ENCODE measurements around the gene PCIF1.
A peak's percentile ranks its signal among the peaks of the same experiment; 100 is the strongest.
"Not testable (repeated sequence)": the region's sequence is repeated elsewhere in the genome, so short reads cannot be mapped to it uniquely, and the experiment has no call there.

Gene PCIF1

DNA sequence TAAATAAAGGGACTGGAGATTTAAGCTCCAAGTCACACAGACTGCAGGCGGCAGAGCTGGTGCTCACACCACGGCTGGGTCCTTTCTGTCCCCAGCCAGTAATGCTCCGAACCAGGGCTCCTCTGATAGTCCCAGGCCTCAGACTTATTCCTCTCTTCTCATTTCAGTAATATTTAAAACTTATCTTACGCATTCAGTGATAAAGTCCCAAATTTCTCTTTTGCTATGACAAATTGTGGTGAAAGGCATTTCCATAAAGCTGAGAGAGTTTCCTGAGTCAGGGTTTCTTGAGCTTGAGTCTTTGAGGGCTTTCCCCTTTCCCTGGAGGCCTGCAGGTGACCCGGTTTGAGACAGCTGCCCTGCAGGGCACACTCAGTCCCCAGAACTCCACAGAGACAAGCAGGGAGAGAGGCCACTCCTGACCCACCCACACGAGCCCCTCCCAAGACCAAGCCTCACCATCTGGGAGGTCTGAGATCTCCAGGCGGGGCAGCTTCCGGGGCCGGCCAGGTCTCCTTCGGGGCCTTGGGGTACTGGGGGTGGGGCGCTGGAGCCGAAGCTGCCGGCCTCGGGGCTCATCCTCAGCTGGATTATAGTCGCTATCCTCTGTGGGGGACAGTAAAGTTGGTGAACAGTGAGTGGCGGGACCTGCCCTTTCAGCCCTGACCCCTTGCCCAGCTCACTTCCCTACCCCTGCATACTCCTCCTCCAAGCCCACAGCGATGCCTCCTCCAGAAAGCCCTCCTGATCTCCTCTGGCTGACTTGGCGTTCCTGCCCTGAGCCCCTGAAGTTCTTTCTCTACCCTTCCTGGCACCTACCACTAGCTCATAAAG lies 30.9 kb downstream of the PCIF1 start:
- DNase-seq (ENCODE audit: low read depth in 4 of 4, low spot score in 1 of 4) = no peak

DNA sequence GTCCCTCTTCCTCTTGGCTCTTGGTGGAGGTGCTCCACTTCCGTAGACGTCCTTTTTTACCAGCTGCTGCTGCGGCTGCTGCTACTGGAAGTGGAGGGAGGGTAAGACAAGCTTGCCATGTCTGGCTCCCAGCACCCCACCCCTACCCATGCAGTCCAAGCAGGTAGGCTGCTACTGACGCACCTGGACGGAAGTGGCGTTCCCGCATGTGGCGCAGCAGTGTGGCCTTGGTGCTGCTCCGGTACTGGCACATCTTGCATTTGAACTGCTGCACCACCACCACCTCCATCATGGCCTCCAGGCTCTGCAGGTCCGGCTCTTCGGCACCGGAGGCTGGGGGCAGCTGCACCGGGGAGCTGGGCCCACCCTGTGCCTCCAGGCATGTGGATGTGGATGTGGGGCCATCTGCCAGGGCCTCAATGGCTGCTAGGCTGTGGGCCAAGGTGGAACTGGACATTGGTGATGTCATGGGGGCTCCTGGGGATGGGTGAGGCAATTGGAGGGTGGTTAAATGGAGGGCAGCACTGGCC lies 33.1 kb downstream of the PCIF1 start:
- no peak for DNase-seq (ENCODE audit: low read depth in 4 of 4, low spot score in 1 of 4)

DNA sequence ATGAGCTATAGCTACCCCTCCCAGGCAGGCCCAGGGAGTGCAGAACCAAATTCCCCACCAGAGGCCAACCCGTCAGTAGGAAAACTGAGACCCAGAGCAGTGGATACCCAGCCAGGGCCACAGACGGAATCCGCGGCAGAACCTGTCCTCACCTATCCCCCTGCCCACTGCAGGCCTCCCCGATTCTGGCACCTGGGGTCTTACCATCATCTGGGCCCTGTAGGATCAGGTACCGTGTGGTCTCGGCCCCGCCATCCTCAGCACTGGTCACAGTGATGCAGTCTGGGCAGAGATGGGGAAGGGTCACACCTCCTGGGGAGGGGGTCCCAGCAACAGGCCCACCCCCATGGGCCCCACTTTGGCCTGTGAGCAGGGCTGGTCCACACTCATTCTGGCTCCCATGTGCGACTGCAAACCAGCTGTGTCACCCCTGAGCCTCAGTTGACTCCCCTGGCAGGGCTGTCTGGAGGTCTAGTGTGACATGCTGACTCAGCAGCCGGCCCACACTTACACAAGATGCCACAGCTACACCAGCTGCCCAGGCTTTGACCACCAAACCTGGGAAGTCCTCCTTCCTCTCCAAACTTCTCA lies 33.7 kb downstream of the PCIF1 start:
- no peak for DNase-seq (ENCODE audit: low read depth in 4 of 4, low spot score in 1 of 4)

DNA sequence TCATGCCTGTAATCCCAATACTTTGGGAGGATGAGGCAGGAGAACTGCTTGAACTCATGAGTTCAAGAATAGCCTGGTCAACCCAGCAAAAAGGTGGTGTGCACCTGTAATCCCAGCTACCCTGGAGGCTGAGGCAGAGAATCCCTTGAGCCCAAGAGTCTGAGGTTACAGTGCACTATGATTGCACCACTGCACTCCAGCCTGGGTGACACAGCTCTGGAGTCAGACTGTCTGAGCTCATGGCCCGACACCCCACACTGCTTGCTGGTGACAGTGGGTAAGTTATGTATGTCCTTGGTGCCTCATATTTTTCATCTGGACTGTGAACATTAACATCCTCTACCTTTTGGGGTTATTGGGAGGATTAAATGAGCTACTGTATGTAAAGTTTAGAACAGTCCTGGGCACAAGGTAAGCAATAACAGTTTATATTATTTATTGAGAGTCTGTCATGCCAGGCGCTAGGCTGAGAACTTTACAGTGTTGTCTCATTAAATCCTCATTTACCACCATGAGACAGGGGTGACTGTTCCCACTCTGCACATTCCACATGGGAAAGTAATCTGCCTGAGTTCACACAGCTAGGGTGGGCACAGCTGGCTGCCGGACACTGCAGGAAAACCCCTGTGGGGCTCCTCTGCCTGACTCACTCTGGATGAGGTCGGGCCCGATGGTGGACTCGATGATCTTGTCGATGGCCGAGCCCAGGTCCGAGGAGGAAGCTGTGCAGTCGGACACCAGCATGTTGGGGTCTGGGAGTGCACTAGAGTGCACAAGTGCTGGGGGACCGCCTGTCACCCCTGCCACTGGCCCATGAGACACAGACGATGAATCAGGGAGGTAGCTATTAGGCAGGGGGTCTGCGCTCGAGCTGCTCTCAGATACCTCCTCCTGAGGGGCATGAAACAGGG lies 34.6 kb downstream of the PCIF1 start:
- no peak for DNase-seq (ENCODE audit: low read depth in 4 of 4, low spot score in 1 of 4)

DNA sequence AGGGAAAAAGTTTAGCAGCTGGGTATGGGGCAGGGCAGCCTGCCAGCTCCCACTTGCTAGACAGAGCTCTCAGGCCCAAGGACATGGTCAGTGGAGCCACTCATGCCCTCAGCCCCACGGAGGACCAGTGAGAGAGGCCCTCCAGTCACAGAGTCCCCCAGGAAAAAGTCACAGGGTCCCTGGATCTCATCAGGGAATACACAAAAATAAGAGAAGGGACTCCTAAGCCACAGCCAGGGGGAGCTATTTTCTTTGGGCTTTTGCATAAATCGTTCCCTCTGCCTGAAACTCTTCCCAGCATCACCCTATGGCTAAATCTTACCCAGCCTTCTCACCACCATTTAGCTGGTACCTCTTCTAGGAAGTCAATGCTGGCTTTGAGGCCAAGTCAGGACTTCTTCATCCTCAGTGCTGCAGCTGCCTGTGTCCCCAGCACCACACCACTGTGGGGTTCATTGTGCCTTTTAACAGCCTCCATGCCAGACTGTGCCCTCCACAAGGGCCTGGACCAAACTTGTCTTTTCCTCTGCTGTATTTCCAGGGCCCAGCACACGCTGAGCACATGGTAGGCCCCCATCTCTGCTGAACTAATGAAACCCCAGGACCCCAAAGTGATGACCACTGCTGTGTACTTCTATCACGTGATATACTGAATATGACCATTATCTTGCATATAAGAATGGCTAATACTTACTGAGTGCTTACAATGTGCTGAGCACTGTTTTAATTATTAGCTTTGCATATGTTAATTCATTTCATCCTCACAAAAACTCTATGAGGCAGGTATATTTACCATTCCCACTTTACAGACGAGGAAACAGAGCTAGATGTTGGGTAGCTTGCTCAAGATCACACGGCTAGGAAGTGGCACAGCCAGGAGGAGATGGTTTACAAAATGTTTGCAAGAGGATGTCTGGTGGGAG lies 35.5 kb downstream of the PCIF1 start:
- DNase-seq (ENCODE audit: low read depth in 4 of 4, low spot score in 1 of 4) = no peak

DNA sequence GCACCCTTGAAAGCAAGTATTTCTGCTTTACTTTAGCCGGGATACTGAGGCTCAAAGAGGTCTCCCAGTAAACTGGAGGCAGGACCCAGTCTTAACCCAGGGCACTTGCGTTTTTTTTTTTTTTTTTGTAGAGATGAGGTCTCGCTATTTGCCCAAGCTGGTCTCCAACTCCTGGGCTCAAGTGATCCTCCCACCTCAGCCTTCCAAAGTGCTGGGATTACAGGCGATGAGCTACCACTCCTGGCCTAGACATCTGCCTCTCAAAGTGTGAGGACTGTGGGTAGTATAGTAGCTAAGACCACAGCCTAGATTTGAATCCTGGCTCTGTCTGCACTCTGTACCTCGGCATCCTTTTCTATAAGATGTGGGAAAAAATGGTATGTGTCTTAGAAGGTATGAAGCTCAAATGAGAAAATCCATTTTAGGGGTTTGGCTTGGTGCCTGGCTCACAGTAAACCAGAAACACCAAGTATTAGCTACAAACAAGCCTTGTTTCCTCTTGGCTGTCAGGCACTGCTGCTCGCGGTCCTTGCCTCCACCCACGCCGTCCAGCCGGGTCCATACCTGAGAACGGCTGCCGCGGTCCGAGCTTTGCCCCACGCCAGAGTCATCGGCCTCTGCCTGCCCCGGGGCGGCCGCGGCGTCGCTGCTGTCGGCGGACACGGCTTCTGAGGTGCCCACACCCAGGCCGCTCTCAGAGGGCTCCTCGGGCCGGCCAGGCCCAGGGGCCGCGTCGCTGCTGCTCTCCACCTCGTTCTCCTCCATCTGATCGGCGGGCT lies 36.4 kb downstream of the PCIF1 start:
- DNase-seq (ENCODE audit: low read depth in 4 of 4, low spot score in 1 of 4) = no peak

DNA sequence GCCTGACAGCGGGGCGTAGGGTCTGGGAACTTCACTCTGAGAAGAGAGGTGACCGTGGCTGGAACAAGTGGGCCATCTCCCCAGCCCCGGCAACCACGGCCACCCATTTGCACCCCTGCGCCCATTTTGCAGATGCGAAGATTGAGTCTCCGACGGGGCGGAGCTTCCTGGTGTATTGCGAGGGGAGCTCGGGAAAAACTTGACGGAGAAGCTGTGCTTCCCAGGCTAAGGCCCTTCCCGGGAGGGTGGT lies 36.9 kb downstream of the PCIF1 start:
- peak in 2 of 4 experiments; percentile 13 to 20 for DNase-seq (ENCODE audit: low read depth in 4 of 4, low spot score in 1 of 4)

DNA sequence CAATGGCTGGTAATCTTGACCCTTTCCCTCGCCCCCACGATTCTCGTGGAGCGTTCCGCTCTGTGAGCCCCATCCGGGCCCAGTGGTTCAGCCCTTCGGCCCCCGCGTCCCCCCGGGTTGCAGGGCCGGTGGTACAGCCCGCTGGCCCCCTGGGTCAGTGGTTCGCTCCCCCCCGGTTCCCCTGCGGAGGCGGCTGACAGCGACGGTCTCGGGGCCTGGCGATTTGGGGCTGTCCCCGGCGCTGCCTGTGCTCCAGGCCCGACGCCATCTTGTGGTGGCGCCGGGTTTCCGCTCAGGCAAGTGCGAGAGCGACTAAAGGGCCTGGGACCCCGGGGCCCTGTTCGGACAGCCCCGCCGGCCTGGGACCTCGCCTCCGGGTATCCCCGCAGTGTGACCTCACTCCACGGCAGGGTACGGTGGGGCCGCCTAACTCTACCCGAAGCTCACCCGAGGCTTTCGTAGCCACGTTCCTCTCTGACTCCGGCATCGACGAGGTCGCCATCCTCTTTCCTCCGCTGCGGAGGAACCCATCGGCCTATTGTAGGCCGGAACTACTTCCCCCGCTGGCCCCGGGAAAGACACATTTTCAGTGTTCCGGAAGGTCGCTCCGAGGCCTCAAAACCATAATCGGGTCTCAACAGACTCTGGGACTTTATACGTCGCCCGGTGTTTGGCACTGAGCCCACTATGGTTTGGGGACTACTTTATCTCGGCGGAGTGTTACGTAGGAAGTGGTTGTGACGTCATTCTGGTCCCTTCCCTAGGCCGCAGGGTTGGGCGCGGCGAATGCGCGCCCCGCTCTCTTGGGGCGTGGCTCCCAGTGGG lies 37.4 kb downstream of the PCIF1 start, which contains the start of gene ZNF335:
ZNF335 (minus strand) TSS at position 529 of the 825 bp plus-strand sequence. CDS start 793 bp downstream, outside the sequence.
- peak; percentile 84 to 92 (median 87) for DNase-seq (ENCODE audit: low read depth in 4 of 4, low spot score in 1 of 4)

DNA sequence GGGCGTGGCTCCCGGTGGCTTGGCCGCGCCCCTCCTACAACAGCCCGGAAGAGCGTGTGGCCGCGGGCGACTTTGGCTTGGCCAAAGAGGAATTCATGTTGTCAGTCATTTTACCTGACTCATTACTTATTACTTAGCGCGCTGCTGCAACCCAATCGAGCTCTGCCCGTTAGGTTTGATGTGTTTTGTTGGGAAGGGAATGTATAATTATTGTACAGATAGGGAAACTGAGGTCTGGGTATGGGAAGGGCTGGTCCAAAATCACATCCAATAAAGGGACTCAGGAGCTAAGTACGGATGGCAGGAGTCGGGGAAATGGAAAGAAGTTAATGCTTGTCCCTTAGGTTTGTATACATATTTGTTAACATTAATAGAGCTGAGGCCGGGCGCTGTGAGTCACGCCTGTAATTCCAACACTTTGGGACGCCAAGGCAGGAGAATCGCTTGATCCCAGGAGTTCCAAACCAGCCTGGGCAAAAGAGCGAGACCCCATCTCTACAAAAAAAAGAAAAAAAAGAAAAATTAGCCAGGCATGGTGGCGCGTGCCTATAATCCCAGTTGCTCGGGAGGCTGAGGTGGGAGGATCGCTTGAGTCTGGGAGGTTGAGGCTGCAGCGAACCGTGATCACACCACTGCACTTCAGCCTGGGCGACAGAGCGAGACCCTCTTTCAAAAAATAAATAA lies 38.2 kb downstream of the PCIF1 start:
- peak in 1 of 4 experiments; percentile 87 for DNase-seq (ENCODE audit: low read depth in 4 of 4, low spot score in 1 of 4)

DNA sequence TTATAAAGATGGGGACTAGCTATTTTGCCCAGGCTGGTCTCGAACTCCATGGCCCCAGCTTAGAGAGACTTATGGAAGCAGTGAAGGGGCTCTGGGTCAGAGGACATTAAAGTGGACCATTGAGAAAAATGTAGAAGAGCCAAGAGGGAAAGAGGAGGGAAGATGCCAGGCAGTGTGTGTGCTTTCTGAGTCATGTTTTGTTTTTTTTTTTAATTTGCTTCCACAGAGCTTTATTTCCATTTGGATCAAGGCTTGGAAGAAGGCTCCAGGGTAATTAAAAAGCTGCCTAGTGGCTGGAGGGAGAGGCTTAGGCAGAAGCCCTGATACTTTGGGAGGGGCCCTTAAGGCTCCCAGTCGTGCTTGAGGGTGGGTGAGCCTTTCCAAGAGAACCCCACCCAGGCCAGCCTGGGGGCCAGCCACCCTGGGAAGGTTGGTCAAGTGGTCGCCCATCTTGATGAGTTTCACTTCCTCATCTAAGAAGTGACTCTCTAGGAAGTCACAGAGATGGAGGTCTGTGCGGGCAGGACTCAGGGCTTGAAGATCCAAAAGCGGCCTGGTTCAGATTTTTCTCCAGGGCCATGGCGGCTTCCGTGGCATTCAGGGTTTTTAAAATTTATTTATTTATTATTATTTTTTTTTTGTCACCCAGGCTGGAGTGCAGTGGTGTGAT lies 40.5 kb downstream of the PCIF1 start:
- no peak for DNase-seq (ENCODE audit: low read depth in 4 of 4, low spot score in 1 of 4)

DNA sequence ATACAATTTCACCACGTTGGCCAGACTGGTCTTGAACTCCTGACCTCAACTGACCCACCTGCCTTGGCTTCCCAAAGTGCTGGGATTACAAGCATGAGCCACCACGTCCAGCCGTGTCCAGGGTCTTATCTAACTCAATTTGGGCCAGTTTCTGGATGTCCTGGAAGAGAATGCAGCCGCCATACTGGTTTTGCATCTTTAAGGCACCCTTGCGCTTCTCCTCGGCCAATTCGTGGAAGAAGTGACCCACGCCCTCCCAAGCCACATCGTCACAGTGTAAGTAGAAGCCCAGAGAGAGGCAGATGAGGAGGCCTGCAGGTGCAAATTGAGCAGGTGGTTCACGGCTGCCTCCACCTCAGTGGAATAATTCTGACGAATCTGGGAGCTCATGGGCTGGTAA lies 41.2 kb downstream of the PCIF1 start:
- DNase-seq (ENCODE audit: low read depth in 4 of 4, low spot score in 1 of 4) = no peak

DNA sequence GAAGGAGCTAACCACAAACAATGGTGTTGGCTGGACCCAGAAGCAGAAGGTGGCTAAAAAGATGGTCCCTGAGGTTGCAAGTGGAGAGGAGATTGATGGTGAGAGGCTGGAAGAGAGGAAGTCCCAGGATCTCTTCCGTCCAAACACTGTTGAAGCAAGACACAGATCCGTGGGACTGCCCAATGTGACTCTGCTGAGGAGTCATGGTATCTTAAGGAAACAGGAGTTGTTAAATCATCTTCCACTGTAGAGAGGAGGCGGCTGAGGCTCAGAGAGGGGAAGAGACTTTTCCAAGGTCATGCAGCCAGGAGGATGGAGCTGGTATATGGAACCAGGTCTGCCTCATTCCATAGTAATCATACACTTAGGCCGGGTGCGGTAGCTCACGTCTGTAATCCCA lies 41.6 kb downstream of the PCIF1 start:
- no peak for DNase-seq (ENCODE audit: low read depth in 4 of 4, low spot score in 1 of 4)

DNA sequence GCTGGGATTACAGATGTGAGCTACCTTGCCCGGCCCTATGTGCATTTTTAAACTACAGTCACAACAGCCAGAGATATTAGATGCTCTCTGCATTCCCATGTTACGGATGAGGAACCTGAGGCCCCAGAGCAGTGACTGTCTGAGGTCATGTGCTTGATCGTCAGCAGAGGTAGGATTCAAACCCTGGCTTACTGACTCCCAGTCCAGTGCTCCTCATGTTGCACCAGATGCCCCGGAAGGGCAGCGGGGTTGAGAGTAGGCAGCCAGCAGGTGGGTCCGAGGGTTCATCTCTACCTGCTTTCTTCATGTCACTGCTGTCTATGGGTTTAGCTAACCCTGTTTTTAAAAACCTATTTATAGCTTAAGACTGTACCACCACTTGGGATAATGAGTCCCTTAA lies 46.8 kb downstream of the PCIF1 start:
- DNase-seq (ENCODE audit: low read depth in 4 of 4, low spot score in 1 of 4) = no peak

DNA sequence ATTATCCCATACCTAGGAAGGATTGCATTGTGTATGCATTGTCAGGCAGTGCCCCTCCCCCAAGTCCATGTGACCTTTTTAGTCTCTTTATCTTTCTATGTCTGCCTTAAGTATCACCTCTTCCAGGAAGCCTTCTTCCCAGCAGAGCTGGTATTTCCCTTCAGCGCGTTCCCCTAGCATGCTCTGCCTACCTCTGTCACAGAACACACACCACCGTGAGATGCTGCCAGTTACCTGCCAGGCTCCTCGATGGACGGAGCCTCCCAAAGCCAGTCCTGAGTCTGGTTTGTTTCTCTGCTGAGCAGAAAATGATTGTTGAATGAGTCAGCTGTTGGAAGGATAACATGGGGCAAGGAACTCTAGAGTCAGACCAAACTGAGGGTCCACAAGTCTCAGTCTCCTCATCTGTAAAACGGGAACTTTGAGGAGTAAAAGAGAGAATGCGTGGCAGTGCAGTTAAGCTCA lies 48.8 kb downstream of the PCIF1 start:
- no peak for DNase-seq (ENCODE audit: low read depth in 4 of 4, low spot score in 1 of 4)

DNA sequence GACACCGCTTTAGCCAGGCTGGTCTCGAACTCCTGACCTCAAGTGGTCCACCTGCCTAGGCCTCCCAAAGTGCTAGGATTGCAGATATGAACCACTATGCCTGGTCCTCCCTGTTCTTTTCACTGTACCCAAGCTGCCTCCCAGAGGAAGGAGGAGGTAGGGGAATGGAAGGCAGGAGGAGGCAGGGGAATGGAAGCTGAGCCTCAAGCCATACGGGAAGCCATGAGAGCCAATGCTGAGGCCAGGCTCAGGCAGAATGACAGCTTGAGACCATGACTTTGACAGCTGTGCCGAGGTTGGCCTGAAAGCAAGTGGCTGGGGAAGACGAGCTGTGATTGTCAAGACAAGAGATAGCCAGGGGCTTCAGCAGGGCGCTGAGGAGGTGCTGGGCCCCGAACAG lies 51.1 kb downstream of the PCIF1 start:
- DNase-seq (ENCODE audit: low read depth in 4 of 4, low spot score in 1 of 4) = no peak

DNA sequence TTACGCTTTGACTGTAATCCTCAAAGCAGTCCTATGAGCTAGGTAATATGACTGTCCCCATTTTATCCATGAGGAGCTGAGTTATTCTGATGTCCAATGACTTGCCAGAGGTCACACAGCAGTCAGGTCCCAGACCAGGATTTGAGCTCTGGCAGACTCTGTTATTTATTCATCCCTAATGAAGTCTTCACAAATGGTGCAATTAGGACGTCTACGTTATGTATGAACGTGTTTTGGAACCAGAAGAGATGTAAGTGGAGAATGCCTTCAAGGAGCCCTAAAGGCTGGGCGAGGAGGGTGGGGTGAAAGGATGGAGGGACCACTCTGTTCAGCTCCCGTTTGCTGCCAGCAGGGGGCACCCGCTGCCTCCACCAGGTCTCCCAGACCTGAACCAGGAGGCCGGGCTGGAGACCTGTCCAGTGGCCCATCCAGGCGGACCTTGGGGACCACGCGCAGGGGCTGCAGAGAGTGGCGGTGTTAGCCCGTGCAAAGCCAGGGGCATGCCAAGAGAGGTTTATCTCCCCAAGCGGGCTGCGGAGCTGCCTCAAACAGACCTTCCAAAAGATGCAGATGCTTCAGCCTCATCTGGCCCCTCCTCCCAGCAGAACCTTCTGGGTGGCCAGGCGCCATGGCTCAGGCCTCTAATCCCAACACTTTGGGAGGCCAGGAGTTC lies 52.8 kb downstream of the PCIF1 start:
- peak; percentile 54 to 65 (median 60) for DNase-seq (ENCODE audit: low read depth in 4 of 4, low spot score in 1 of 4)

DNA sequence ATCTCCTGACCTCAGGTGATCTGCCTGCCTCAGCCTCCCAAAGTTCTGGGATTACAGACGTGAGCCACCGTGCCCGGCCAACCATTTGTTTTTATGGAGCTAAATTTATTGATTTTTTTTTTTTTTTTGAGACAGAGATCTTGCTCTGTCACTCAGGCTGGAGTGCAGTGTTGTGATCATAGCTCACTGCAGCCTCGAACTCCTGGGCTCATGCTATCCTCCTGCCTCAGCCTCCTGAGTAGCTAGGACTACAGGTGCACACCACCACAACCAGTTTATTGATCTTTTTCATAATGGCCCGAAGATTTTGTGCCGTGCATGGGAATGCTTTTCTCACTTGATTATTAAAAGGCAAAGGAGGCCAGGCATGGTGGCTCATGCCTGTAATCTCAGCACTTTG lies 54.3 kb downstream of the PCIF1 start:
- not testable (repeated sequence) for DNase-seq (ENCODE audit: low read depth in 4 of 4, low spot score in 1 of 4)
